ENCODE data around the gene RHOF. TPM values are rescaled to one million over a fixed set of nuclear protein-coding genes. Genes with fewer than 3 reads are reported as not detected.

RHOF gene
- polyA plus RNA-seq, 1 of the 3 experiments (the other 2 are of a cell fraction) = 5.0 TPM

GRCh38 chr12:121826318-121827150 is 33.0 kb upstream of the RHOF start:
- DNase-seq = no peak
- peaks cover 30 to 49% of the 10 kb centered on the region in 2 experiments for H3K36me3 ChIP-seq (replicated peaks in 1 of 2; ENCODE audit: control insufficient read depth in 1 of 2, insufficient read depth in 2 of 2, low read length in 1 of 2)
- peaks cover 0 to 4% of the 10 kb centered on the region in 2 experiments; a peak in 1 of 4 replicates for H3K4me1 ChIP-seq (ENCODE audit: control insufficient read depth in 1 of 2, insufficient read depth in 2 of 2, low read depth in 1 of 2, low read length in 1 of 2)
- no peak overlapping the region for H2AFZ ChIP-seq (ENCODE audit: low read depth)
- ChIA-PET CTCF (interaction anchor here (0.9 to 11.0 kb wide), 9 partner anchors 10 to 62 kb away, joined by 3 to 92 read pairs (median 4); partner anchors contain the start of genes PSMD9 and RHOF), POLR2A (interaction anchor here (0.6 to 2.8 kb wide), 2 partner anchors 8 to 12 kb away, joined by 3 to 15 read pairs; no protein-coding TSS in a partner anchor)
- H3F3A ChIP-seq (replicated peaks; ENCODE audit: insufficient read depth) = peaks cover 4% of the 10 kb centered on the region
- no peak overlapping the region for H3K27ac ChIP-seq (ENCODE audit: low read depth in 2 of 2, low read length in 1 of 2)
- no peak overlapping the region for H3K4me3 ChIP-seq (ENCODE audit: low read depth in 2 of 2, low read length in 1 of 2)
- no peaks in the 10 kb centered on the region for H3K9me2 ChIP-seq
- H3K9me3 ChIP-seq = no peaks in the 10 kb centered on the region
- 87% methylated on average over 18 of the region's 18 CpGs for WGBS (ENCODE audit: low lambda C conversion rate)
- H3K9ac ChIP-seq = no peak overlapping the region
- TF ChIP-seq FOSL2 (IDR thresholded peaks at IDR 0.05; ENCODE audit: borderline replicate concordance, low read depth) (no peak), CTCF (IDR thresholded peaks at IDR 0.05) (no peak), ZBTB33 (IDR thresholded peaks at IDR 0.05; ENCODE audit: borderline replicate concordance, low read depth) (no peak), JUND (IDR thresholded peaks at IDR 0.05) (no peak), IRF3 (IDR thresholded peaks at IDR 0.05; ENCODE audit: low read depth, low read length) (no peak), GATA2 (CRISPR knock-in tag; IDR thresholded peaks at IDR 0.05) (no peak), NFIC (IDR thresholded peaks at IDR 0.05; ENCODE audit: borderline replicate concordance) (no peak), USF1 (IDR thresholded peaks at IDR 0.05; ENCODE audit: borderline replicate concordance, low read depth) (no peak), RXRA (IDR thresholded peaks at IDR 0.05; ENCODE audit: borderline replicate concordance, low read depth) (no peak), EP300 (IDR thresholded peaks at IDR 0.05; ENCODE audit: borderline replicate concordance in 1 of 2, low read depth in 1 of 2, low read length in 1 of 2) (no peak), SMC3 (IDR thresholded peaks at IDR 0.05; ENCODE audit: low read depth, low read length) (no peak), CHD2 (IDR thresholded peaks at IDR 0.05; ENCODE audit: low read length, partially characterized antibody) (no peak)
- H3K27me3 ChIP-seq (ENCODE audit: insufficient read depth) = no peaks in the 10 kb centered on the region
- no peaks in the 10 kb centered on the region for H3K79me2 ChIP-seq (ENCODE audit: insufficient read depth)
- no peak overlapping the region for H3K4me2 ChIP-seq
- no peaks in the 10 kb centered on the region for H4K20me1 ChIP-seq (ENCODE audit: insufficient read depth)

Data from SK-N-SH (cell line).